ENCODE measurements around the gene MBD2.

GRCh38 chr18:54159906-54160305 is 64.6 kb downstream of the MBD2 start:
- TF ChIP-seq REST (IDR thresholded peaks at IDR 0.05; ENCODE audit: low read depth) (no peak), JUND (IDR thresholded peaks at IDR 0.05) (no peak)

All from HCT116 (cell line).